Measurements from ENCODE around the gene AIPL1.

The AIPL1 gene

GRCh38 chr17:6460531-6461161 is 25.7 kb upstream of the AIPL1 start:
- TF ChIP-seq CTCF (IDR thresholded peaks at IDR 0.05), result no peak
- Histone ChIP-seq H3K27ac (no peak overlapping the region), H3K4me3 (no peak overlapping the region)
- DNase-seq (ENCODE audit: low spot score), result no peak

GRCh38 chr17:6458460-6458950 is 23.6 kb upstream of the AIPL1 start:
- Histone ChIP-seq H3K27ac (no peak overlapping the region), H3K4me3 (no peak overlapping the region)
- no peak for TF ChIP-seq CTCF (IDR thresholded peaks at IDR 0.05)
- DNase-seq (ENCODE audit: low spot score), result no peak

GRCh38 chr17:6457688-6458459 is 23.0 kb upstream of the AIPL1 start:
- no peak overlapping the region for H3K27ac ChIP-seq
- DNase-seq (ENCODE audit: low spot score), result no peak
- TF ChIP-seq CTCF (IDR thresholded peaks at IDR 0.05), result no peak
- H3K4me3 ChIP-seq, result no peak overlapping the region

DNA sequence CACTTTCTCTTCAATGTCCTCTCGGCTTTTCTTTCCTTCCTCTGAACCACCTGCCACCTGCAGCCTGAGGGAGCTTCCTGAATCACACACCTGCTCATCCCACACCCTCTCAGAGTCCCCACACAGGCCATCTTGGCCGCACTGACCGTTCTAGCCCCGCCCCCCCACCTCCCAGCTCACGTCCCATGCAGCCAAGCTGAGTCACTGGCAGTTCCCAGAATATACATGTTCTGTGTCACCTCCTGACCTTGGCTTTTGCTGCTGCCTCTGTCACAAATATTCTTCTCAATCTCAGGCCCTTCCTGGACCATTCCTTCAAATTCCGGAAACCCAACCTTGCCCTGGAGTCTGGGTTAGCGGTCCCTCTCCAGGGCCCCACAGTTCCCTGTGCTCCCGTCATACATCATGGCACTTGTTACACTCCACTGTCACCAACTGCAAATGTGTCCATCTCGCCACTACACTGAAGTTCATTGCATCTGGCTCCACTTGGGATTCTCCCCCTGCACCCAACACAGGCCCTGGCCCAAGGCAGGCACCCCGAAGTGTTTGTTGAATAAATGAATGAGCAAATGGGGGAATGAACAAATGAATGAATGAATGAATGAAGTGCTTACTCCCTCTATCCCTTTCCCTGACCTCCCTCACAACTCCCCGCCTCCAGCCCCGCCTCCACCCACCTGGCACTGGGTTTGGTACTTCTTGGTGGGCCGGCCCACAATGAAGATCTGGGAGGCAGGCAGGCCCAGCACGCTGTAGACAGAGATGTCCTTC is 22.2 kb upstream of the AIPL1 start:
- TF ChIP-seq CTCF (IDR thresholded peaks at IDR 0.05), result no peak
- Histone ChIP-seq H3K27ac (no peak overlapping the region), H3K4me3 (no peak overlapping the region)
- no peak for DNase-seq (ENCODE audit: low spot score)

DNA sequence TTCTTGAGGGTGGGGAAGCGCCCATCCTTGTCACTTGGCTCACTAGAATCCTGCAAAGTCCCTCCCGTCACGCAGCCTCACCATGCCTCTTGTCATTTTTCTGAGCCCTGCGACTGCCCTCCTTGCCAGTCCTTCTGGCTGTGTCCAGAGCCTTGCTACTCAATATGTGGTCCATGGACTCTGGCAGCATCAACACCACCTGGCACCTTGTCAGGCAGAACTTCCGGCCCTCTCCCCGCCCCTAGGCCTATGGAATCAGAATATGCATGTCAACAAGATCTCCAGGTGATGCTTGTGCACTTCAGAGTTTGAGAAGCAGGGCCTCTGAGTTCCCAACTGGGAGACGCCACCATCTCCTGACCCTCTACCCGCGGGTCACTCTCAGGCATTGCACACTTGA is 21.4 kb upstream of the AIPL1 start:
- no peak for DNase-seq (ENCODE audit: low spot score)
- no peak for TF ChIP-seq CTCF (IDR thresholded peaks at IDR 0.05)
- H3K4me3 ChIP-seq, result no peak overlapping the region
- no peak overlapping the region for H3K27ac ChIP-seq

- Histone ChIP-seq H3K27ac (no peak overlapping the region), H3K4me3 (peak overlapping the region; percentile 57)
- DNase-seq (ENCODE audit: low spot score), result no peak
- TF ChIP-seq CTCF (IDR thresholded peaks at IDR 0.05), result no peak
These were observed 20.4 kb upstream of the AIPL1 start for GRCh38 chr17:6455321-6455705.
